ENCODE results near the gene HMGCL. TPM values are rescaled to one million over a fixed set of nuclear protein-coding genes. Genes with fewer than 3 reads are reported as not detected.
A peak's percentile ranks its signal among the peaks of the same experiment; 100 is the strongest.
"Not testable (repeated sequence)": the region's sequence is repeated elsewhere in the genome, so short reads cannot be mapped to it uniquely, and the experiment has no call there.

HMGCL gene
- total and polyA plus RNA-seq, 3 donors from 2014 or later: 38.8 to 54.3 (median 48.2) TPM

DNA sequence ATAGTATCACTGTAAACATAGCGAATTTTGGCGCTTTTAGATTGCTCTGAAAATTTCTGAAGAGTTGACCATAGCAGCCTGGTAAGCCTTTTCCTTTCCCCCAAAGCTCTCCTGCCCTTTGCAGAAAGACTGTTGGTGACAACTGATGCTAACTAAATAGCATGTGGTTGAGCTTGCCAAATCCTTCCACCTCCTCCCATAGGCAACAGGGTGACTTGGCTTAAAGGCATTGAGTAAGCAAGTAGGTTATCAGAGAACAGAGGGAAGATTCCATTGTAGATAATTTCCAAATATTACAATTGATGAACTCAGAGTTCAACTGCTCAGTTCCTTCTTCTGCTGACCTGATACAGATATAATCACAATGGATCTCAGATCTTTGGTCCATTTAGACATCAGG is 19.9 kb upstream of the HMGCL start:
- Histone ChIP-seq H3K4me1 (no peaks in the 10 kb centered on the region), H3K9me3 (no peaks in the 10 kb centered on the region), H3K27ac (no peak overlapping the region), H3K4me3 (no peak overlapping the region), H3K36me3 (ENCODE audit: low read depth, missing control alignments) (no peaks in the 10 kb centered on the region), H3K27me3 (no peaks in the 10 kb centered on the region)
- intact Hi-C loops (cut with DNase I; ENCODE audit: low total_unique reads): no loop called here
- TF ChIP-seq, protein P1, sequence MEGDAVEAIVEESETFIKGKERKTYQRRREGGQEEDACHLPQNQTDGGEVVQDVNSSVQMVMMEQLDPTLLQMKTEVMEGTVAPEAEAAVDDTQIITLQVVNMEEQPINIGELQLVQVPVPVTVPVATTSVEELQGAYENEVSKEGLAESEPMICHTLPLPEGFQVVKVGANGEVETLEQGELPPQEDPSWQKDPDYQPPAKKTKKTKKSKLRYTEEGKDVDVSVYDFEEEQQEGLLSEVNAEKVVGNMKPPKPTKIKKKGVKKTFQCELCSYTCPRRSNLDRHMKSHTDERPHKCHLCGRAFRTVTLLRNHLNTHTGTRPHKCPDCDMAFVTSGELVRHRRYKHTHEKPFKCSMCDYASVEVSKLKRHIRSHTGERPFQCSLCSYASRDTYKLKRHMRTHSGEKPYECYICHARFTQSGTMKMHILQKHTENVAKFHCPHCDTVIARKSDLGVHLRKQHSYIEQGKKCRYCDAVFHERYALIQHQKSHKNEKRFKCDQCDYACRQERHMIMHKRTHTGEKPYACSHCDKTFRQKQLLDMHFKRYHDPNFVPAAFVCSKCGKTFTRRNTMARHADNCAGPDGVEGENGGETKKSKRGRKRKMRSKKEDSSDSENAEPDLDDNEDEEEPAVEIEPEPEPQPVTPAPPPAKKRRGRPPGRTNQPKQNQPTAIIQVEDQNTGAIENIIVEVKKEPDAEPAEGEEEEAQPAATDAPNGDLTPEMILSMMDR (IDR thresholded peaks at IDR 0.05): no peak
- no peak for TF ChIP-seq POLR2A (IDR thresholded peaks at IDR 0.05)
- DNase-seq: no peak
- WGBS, 2 donors: 97 to 99% methylated on average over 2 of the region's 2 CpGs

DNA sequence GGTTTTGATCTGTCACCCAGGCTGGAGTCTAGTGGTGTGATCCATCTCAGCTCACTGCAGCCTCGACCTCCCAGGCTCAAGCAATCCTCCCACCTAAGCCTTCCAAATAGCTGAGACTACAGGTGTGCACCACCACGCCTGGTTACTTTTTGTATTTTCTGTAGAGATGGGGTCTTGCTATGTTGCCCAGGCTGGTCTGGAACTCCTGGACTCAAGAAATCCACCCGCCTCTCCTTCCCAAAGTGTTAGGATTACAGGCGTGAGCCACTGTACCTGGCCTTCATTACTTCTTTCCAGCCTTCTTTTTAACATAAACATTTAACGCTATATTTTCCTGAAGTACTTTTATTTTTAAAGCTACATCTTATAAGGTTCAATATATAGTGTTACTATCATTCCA is 18.4 kb upstream of the HMGCL start:
- 89 to 93% methylated on average over 5 of the region's 5 CpGs for WGBS, 2 donors
- intact Hi-C loops (cut with DNase I; ENCODE audit: low total_unique reads): no loop called here
- Histone ChIP-seq H3K27me3 (no peaks in the 10 kb centered on the region), H3K9me3 (no peaks in the 10 kb centered on the region), H3K27ac (no peak overlapping the region), H3K4me1 (no peaks in the 10 kb centered on the region), H3K4me3 (no peak overlapping the region), H3K36me3 (ENCODE audit: low read depth, missing control alignments) (no peaks in the 10 kb centered on the region)
- no peak for DNase-seq
- TF ChIP-seq, protein P1 (IDR thresholded peaks at IDR 0.05): no peak
- no peak for TF ChIP-seq POLR2A (IDR thresholded peaks at IDR 0.05)

DNA sequence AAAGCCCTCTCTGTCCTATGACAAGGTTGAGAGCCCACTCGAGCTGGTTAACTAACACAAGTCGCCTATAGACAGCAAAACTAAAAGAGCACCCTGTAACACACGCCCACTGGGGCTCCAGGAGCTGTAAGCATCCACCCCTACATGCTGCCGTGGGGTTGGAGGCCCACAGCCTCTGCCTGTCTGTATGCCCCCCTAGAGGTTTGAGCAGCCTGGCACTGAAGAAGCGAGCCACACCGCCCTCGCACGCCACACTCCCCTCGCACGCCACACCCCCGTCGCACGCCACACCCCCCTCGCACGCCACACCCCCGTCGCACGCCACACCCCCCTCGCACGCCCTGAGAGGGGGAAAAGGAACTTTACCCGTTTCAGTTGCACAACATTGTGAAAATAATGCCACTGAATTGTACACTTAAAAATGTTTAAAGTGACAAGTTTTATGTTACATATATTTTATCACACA is 13.2 kb upstream of the HMGCL start:
- no peak for TF ChIP-seq POLR2A (IDR thresholded peaks at IDR 0.05)
- TF ChIP-seq, protein P1 (IDR thresholded peaks at IDR 0.05): no peak
- Histone ChIP-seq H3K36me3 (ENCODE audit: low read depth, missing control alignments) (no peaks in the 10 kb centered on the region), H3K4me3 (peak overlapping the region in 1 of 2 donors; percentile 0), H3K9me3 (no peaks in the 10 kb centered on the region), H3K27ac (no peak overlapping the region), H3K27me3 (no peaks in the 10 kb centered on the region), H3K4me1 (no peaks in the 10 kb centered on the region)
- DNase-seq: peak; percentile 48
- intact Hi-C loops (cut with DNase I; ENCODE audit: low total_unique reads): no loop called here
- 0 to 2% methylated on average over 10 to 21 of the region's 21 CpGs for WGBS, 2 donors

DNA sequence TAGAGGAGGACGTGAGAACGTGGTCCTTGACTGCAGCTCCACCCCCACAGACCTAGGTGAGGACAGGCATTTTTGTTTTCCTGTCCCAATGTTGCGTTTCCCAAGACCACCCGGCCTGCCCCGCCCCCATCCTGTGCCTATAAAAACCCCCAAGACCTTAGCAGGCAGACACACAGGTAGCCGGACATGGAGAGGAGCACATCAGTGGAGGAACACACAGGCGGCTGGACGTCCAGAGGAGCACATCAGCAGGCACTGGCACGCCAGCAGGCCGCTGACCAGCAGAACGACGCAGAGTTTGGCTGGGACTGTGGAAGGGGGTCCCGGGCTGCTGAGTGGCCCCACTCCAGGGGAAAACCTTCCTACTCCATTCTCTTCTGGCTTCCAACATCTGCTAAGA is 12.7 kb upstream of the HMGCL start:
- DNase-seq: no peak
- Histone ChIP-seq H3K9me3 (no peaks in the 10 kb centered on the region), H3K36me3 (ENCODE audit: low read depth, missing control alignments) (no peaks in the 10 kb centered on the region), H3K27ac (no peak overlapping the region), H3K4me1 (no peaks in the 10 kb centered on the region), H3K27me3 (no peaks in the 10 kb centered on the region), H3K4me3 (peak overlapping the region in 1 of 2 donors; percentile 0)
- no peak for TF ChIP-seq POLR2A (IDR thresholded peaks at IDR 0.05)
- TF ChIP-seq, protein P1 (IDR thresholded peaks at IDR 0.05): no peak
- intact Hi-C loops (cut with DNase I; ENCODE audit: low total_unique reads): no loop called here
- WGBS, 2 donors: 11 to 12% methylated on average over 8 to 13 of the region's 13 CpGs

DNA sequence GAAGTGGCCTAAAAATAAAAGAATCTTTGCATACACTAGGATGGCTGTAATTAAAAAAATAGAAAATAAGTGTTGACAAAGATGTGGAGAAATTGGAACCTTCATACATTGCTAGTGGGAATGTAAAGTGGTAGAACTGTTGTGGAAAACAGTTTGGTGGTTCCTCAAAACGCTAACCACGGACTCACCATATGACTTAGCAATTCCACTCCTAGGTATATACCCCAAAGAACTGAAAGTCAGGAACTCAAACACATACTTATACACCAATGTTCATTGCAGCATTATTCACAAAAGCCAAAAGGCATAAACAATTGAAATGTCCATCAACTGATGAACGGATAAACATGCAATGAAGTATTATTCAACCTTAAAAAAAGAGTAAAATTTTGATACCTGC is 10.8 kb upstream of the HMGCL start:
- Histone ChIP-seq H3K27me3 (no peaks in the 10 kb centered on the region), H3K4me3 (no peak overlapping the region), H3K27ac (no peak overlapping the region), H3K9me3 (no peaks in the 10 kb centered on the region), H3K36me3 (ENCODE audit: low read depth, missing control alignments) (no peaks in the 10 kb centered on the region), H3K4me1 (no peaks in the 10 kb centered on the region)
- DNase-seq: no peak
- intact Hi-C loops (cut with DNase I; ENCODE audit: low total_unique reads): no loop called here
- TF ChIP-seq, protein P1 (IDR thresholded peaks at IDR 0.05): no peak
- no peak for TF ChIP-seq POLR2A (IDR thresholded peaks at IDR 0.05)
- 63 to 75% methylated on average over 3 of the region's 3 CpGs for WGBS, 2 donors

DNA sequence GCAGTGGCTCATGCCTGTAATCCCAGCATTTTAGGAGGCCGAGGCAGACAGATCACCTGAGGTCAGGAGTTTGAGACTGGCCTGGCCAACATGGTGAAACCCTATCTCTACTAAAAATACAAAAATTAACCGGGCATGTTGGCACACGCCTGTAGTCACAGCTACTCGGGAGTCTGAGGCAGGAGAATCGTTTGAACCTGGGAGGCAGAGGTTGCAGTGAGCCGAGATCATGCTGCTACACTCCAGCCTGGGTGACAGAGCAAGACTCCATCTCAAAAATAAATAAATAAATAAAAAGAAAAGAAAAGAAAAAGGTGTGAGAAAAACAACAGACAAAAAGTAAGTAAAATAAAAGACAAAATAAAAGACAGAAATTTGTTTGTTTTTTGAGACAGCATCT is 8.9 kb upstream of the HMGCL start:
- 89 to 91% methylated on average over 6 of the region's 6 CpGs for WGBS, 2 donors
- intact Hi-C loops (cut with DNase I; ENCODE audit: low total_unique reads); H3K27me3 ChIP-seq; H3K9me3 ChIP-seq; H3K27ac ChIP-seq; H3K4me3 ChIP-seq; H3K4me1 ChIP-seq; H3K36me3 ChIP-seq (ENCODE audit: low read depth, missing control alignments); DNase-seq: not testable (repeated sequence)
